IPS DF 6.9 (cell line): ENCODE measurements around the gene ATL3.
"Not testable (repeated sequence)": the region's sequence is repeated elsewhere in the genome, so short reads cannot be mapped to it uniquely, and the experiment has no call there.

ENCODE experiments used
- DNase-seq: peaks from one replicate; pipeline ENCODE4 v3.0.0-alpha.2; 2013; ENCODE audit warnings: low read depth, low spot score
- H3K27ac ChIP-seq: one replicate; pipeline ENCODE4 v1.5.1; 2013; ENCODE audit warnings: low read length, control low read depth
- H3K27me3 ChIP-seq: 2 replicates; pipeline ENCODE4 v1.6.1; 2013; ENCODE audit warnings: mild to moderate bottlenecking, low read length; ENCODE audit not compliant: control insufficient read depth, insufficient read depth
- H3K36me3 ChIP-seq: 2 replicates; pipeline ENCODE4 v1.6.1; 2013; ENCODE audit warnings: low read length; ENCODE audit not compliant: control insufficient read depth, insufficient read depth
- H3K4me1 ChIP-seq: 2 replicates; pipeline ENCODE4 v1.6.1; 2013; ENCODE audit warnings: low read length; ENCODE audit not compliant: control insufficient read depth, insufficient read depth
- H3K4me3 ChIP-seq: 2 replicates; pipeline ENCODE4 v1.5.1; 2013; ENCODE audit warnings: mild to moderate bottlenecking, low read length
- H3K9me3 ChIP-seq: 2 replicates; pipeline ENCODE4 v1.6.1; 2013; ENCODE audit warnings: low read length, inconsistent platforms; ENCODE audit not compliant: control insufficient read depth, insufficient read depth
- WGBS: extraction: QIAGEN DNeasy Blood & Tissue Kit; methylation state at CpG from one replicate; pipeline ENCODE4 v1.1.7; 2013; ENCODE audit warnings: mixed read lengths, missing lambda C conversion rate; ENCODE audit not compliant: insufficient read length, insufficient coverage; 5-methylcytosine and 5-hydroxymethylcytosine counted together

The ATL3 gene

GRCh38 chr11:63622323-63622722, 48.9 kb downstream of the ATL3 start:
- no peaks in the 10 kb centered on the region for H3K36me3 ChIP-seq
- DNase-seq, result no peak
- no CpG with 5 or more reads among the region's 2 CpGs for WGBS
- no peaks in the 10 kb centered on the region; the same call in 1 of the 2 replicates for H3K4me1 ChIP-seq
- H3K27ac ChIP-seq, result no peak overlapping the region
- H3K4me3 ChIP-seq, result no peak overlapping the region
- no peaks in the 10 kb centered on the region for H3K27me3 ChIP-seq
- no peaks in the 10 kb centered on the region for H3K9me3 ChIP-seq

GRCh38 chr11:63621071-63621470, 50.1 kb downstream of the ATL3 start:
- Histone ChIP-seq H3K4me3 (no peak overlapping the region), H3K27me3 (no peaks in the 10 kb centered on the region), H3K27ac (no peak overlapping the region), H3K9me3 (no peaks in the 10 kb centered on the region), H3K4me1 (no peaks in the 10 kb centered on the region; the same call in 1 of the 2 replicates), H3K36me3 (no peaks in the 10 kb centered on the region)
- DNase-seq, result no peak
- WGBS, result no CpG with 5 or more reads among the region's 1 CpG

- Histone ChIP-seq H3K4me3 (no peak overlapping the region), H3K4me1 (no peaks in the 10 kb centered on the region; the same call in 1 of the 2 replicates), H3K36me3 (no peaks in the 10 kb centered on the region), H3K9me3 (no peaks in the 10 kb centered on the region), H3K27ac (no peak overlapping the region), H3K27me3 (no peaks in the 10 kb centered on the region)
- WGBS, result no CpG with 5 or more reads among the region's 6 CpGs
- no peak for DNase-seq
These were observed 51.2 kb downstream of the ATL3 start for GRCh38 chr11:63619967-63620366.

GRCh38 chr11:63617686-63618085, 53.5 kb downstream of the ATL3 start:
- H3K9me3 ChIP-seq, H3K27me3 ChIP-seq, H3K27ac ChIP-seq, DNase-seq, H3K4me1 ChIP-seq, H3K36me3 ChIP-seq, H3K4me3 ChIP-seq: not testable (repeated sequence)
- WGBS, result no CpG with 5 or more reads among the region's 5 CpGs

GRCh38 chr11:63616953-63617352, 54.2 kb downstream of the ATL3 start:
- Histone ChIP-seq H3K27me3 (no peaks in the 10 kb centered on the region), H3K4me1 (no peaks in the 10 kb centered on the region), H3K9me3 (no peaks in the 10 kb centered on the region), H3K27ac (no peak overlapping the region), H3K4me3 (no peak overlapping the region), H3K36me3 (no peaks in the 10 kb centered on the region)
- no CpG with 5 or more reads among the region's 3 CpGs for WGBS
- no peak for DNase-seq

DNA sequence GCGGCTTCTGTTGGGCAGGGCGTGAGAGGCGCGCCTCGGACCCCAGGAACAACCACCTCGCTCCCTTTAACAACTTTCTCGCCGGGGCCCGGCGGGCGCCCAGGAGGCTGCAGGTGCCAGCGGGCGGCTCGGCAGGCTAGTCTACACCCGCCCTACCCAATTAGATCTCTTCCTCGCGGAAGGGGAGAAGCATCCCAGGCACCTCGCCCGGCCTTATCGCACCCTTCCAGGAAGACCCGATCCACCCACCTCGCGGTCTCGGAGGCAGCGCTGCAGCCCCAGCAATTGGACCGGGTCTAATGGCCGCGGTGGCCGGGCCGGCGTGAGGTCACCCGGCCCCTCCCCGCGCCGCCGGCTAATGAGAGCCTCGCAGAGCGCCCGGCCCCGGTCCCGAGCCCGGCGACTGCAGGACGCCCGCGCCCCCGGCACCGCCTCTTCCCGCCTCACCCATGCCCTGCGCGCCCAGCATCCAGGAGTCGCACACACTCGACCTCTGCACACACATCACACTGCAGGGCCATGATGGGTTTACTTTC, 57.0 kb downstream of the ATL3 start, which contains the start of gene PLAAT3:
TSS of gene PLAAT3 (minus strand) at position 298 of the 536 bp plus-strand sequence. CDS start 419 bp downstream, outside the sequence.
- no peaks in the 10 kb centered on the region for H3K36me3 ChIP-seq
- WGBS, result no CpG with 5 or more reads among the region's 53 CpGs
- no peak within 1 kb of the TSS for H3K27ac ChIP-seq
- H3K27me3 ChIP-seq, result no peaks in the 10 kb centered on the region
- DNase-seq, result no peak
- H3K9me3 ChIP-seq, result no peaks in the 10 kb centered on the region
- H3K4me1 ChIP-seq, result peaks cover 9% of the 10 kb centered on the region
- peak within 1 kb of the TSS; percentile 68; the same call in 1 of the 2 replicates for H3K4me3 ChIP-seq

DNA sequence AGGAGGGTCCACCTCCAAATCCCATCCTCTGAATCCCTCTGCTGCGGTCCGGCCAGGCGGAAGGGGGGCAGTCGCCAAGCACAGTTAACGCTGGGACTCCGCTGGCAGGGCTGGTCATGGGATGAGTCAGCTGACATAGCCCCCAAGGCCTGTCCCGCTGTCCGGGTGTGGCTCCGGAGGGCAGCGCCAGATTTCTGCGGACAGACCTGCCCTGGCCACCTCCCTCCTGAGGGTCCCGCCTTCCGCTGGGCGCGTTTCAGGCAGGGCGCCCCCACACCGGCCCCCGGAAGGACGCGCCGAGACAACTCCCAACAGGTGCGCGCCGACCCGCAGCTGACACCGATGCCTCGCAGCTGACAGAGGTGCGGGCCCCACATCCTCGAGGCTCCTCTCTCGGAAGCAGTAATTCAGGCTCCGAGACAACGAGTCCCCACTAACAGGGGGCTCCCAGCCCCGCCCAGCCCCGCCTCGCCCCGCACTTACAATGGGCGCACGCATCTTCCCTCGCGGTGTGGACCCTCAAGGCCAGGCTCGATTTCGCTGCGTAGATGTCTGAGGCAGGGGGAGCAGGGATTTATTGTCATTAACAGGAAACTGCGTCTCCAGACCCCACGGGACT, 57.5 kb downstream of the ATL3 start:
- DNase-seq, result no peak
- H3K9me3 ChIP-seq, result no peaks in the 10 kb centered on the region
- H3K4me3 ChIP-seq, result peak overlapping the region; percentile 68; the same call in 1 of the 2 replicates
- H3K27ac ChIP-seq, result no peak overlapping the region
- H3K36me3 ChIP-seq, result no peaks in the 10 kb centered on the region
- H3K4me1 ChIP-seq, result peaks cover 11% of the 10 kb centered on the region
- no peaks in the 10 kb centered on the region for H3K27me3 ChIP-seq
- WGBS, result no CpG with 5 or more reads among the region's 45 CpGs

GRCh38 chr11:63612181-63612580, 59.0 kb downstream of the ATL3 start:
- no peak overlapping the region for H3K27ac ChIP-seq

DNA sequence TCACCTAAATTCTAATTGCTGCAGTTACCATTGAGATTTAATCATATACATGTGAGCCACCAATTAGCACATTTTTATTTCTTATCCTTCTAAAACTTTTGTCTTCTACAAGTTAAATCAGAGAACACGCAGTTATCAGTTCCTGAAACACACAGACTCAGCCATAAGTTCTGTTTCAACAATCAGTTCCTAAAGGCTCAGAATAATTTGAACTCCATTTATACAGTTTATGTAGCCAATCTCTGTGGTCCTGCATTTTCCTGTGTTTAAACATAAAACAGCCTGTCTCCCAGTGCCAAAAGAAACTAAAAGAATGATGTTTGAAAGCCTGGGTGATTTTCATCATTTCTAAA, 59.8 kb downstream of the ATL3 start:
- no peak overlapping the region for H3K4me3 ChIP-seq
- peaks cover 11% of the 10 kb centered on the region for H3K4me1 ChIP-seq
- no peaks in the 10 kb centered on the region for H3K36me3 ChIP-seq
- H3K9me3 ChIP-seq, result no peaks in the 10 kb centered on the region
- WGBS, result no CpG with 5 or more reads among the region's 1 CpG
- no peaks in the 10 kb centered on the region for H3K27me3 ChIP-seq
- no peak overlapping the region for H3K27ac ChIP-seq
- DNase-seq, result no peak

More at GRCh38 chr11:63612181-63612580, 59.0 kb downstream of the ATL3 start:
- no peaks in the 10 kb centered on the region for H3K27me3 ChIP-seq
- H3K4me1 ChIP-seq, result peaks cover 11% of the 10 kb centered on the region
- no peak overlapping the region for H3K4me3 ChIP-seq
- no peaks in the 10 kb centered on the region for H3K36me3 ChIP-seq
- DNase-seq, result no peak
- no peaks in the 10 kb centered on the region for H3K9me3 ChIP-seq

- no CpG with 5 or more reads among the region's 14 CpGs for WGBS
- H3K4me1 ChIP-seq, result peaks cover 11% of the 10 kb centered on the region
- H3K9me3 ChIP-seq, result no peaks in the 10 kb centered on the region
- no peaks in the 10 kb centered on the region for H3K27me3 ChIP-seq
- no peak overlapping the region for H3K27ac ChIP-seq
- H3K4me3 ChIP-seq, result no peak overlapping the region
- DNase-seq, result no peak
- H3K36me3 ChIP-seq, result no peaks in the 10 kb centered on the region
These were observed 60.4 kb downstream of the ATL3 start for GRCh38 chr11:63610604-63611394.
